GM10266 (cell line): ENCODE data around the gene TMEM87B.

Source experiments
- DNase-seq: peaks from one replicate; pipeline ENCODE4 v3.0.0; 2012; ENCODE audit errors: extremely low spot score
- TF ChIP-seq, protein P1 (sequence below): IDR thresholded peaks from 2 replicates; pipeline ENCODE4 v1.5.1; 2012; ENCODE audit warnings: mild to moderate bottlenecking, low read depth; ENCODE audit not compliant: control insufficient read depth, insufficient read depth; ENCODE audit errors: missing control alignments

The TMEM87B gene

DNA sequence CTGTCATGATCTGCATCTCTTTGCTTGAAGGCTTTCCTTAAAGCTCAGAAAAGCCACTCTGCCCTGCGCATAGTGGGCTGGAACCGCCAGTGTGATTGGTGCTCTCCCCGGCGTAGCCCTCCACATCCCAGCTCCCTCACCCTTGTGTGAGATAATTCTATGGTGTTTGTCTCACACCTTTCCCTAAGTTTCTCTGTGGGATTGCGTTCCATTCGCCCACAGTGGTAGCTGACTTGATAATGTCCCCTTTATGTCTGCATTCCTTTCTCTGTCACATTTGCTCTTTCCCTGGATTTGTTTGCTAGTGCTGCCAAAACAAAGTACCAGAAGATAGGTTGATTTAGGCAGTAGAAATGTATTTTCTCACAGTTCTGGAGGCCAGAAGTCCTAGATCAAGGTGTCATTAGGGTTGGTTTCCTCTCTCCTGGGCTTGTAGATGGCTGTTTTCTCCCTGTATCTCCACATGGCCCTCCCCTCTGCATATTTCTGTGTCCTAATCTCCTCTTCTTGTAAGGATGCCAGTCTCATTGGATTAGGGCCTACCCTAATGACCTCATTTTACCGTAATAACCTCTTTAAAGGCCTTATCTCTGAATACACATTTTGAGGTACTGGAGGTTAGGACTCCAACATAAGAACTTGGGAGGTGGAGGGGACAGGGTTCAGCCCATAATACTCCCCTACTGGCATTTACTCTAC is 7.4 kb upstream of the TMEM87B start:
- TF ChIP-seq, protein P1, sequence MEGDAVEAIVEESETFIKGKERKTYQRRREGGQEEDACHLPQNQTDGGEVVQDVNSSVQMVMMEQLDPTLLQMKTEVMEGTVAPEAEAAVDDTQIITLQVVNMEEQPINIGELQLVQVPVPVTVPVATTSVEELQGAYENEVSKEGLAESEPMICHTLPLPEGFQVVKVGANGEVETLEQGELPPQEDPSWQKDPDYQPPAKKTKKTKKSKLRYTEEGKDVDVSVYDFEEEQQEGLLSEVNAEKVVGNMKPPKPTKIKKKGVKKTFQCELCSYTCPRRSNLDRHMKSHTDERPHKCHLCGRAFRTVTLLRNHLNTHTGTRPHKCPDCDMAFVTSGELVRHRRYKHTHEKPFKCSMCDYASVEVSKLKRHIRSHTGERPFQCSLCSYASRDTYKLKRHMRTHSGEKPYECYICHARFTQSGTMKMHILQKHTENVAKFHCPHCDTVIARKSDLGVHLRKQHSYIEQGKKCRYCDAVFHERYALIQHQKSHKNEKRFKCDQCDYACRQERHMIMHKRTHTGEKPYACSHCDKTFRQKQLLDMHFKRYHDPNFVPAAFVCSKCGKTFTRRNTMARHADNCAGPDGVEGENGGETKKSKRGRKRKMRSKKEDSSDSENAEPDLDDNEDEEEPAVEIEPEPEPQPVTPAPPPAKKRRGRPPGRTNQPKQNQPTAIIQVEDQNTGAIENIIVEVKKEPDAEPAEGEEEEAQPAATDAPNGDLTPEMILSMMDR: no peak
- no peak for DNase-seq

GRCh38 chr2:112048236-112048592 is 6.9 kb upstream of the TMEM87B start:
- no peak for DNase-seq
- TF ChIP-seq, protein P1: no peak

GRCh38 chr2:112048887-112049286 is 6.2 kb upstream of the TMEM87B start:
- peak; percentile 23 for DNase-seq
- TF ChIP-seq, protein P1: peak; percentile 75

DNA sequence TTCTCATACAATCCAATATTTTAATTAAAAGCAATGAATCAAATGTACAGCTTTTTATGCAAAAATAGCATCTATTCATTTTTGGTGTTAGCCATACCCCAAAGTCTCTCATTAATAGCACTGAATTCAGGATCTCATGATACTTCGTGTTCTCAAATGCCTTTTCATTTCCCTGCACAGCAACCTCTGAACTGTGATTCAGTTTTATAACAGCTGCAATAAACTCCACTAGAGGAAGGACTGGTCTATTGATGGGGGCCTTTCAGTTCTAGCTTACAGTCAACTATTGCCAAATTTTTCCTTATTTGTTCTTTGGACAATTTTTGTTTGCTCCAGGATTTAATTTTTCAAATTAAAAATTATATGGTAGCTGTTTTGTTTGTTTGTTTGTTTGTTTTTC is 4.8 kb upstream of the TMEM87B start:
- TF ChIP-seq, protein P1: no peak
- no peak for DNase-seq

DNA sequence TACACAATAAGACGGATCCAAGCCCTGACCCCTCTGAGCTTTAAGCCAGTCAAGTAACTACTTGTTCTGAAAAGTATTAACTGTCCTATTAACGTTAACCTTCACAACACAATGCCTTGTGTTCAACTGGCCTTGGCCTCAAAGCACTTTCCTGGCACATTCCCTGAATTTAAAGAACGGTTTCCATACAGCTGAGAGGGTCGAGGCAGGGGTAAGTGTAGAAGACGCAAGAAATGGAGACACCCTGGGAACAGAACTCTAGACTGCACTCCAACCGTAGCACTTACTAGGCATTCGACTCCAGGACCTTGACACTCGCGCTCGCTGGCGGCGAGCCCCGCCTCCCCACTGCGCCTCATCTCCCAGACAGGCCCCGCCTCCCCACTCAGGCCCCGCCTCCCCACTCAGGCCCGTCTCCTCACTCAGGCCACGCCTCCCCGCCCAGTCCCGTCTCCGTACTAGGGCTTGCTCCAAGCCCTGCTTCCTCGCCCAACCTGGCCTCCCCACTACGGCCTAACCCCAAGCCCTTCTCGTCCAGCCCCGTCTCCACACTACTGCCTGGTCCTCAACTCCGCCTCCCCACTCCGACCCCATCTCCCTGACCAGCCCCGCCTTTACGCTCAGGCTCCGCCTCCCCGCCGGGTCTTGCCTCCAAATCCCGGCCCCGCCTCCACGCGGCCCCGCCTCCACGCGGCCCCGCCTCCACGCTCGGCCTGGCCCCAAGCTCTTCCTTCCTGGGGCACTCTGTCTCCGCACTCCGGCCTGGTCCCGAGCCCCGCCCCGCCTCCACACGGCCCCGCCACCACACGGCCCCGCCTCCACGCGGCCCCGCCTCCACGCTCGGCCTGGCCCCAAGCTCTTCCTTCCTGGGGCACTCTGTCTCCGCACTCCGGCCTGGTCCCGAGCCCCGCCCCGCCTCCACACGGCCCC is 887 bp upstream of the TMEM87B start:
- DNase-seq: peak; percentile 91
- TF ChIP-seq, protein P1: no peak

DNA sequence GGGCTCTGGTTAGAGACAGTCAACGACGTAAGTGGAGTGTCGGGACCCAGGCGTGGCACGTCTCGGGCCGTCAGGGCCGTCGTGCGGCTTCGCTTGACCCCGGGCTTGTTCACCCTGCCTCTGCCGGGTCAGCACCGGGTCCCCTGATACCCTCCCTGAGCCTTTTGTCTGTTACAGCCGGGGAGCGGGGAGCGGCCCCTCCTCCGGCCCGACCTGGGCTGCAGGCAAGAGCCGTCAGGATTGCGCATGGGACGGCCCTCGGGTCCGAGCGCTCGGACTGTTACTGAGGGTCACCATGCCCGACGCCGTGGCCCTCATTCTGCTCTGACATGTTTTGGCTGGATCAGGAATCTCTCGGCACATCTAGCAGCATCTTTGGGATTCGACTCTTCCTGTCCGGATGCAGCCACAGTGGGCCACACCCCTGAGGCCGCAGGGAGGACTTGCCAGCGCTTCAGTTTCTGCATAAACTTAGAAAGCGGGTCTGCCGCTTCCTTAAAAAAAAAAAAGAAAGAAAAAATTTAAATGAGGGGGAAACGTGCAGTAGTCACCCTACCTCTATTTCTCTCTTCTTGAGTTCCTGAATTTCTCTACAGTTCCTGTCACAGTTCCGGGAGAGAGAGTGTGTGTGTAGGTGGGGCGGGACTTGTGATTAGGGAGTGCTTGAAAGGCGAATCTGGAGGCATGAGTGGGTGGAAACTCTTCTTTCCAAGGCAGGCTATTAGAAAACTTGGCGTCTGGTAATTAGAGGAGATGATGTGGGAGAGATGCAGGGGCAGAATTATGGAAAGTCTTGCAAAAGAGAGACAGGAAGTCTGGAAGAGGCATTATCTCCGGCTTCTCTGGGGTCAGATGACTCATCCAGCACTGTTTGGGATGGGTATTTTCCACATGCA is 909 bp downstream of the TMEM87B start:
- TF ChIP-seq, protein P1: no peak

More for the DNA sequence above, 909 bp downstream of the TMEM87B start:
- no peak for DNase-seq
